Breast epithelium (tissue), 3 donors: ENCODE measurements around the gene MEF2C.

ENCODE experiments used
- POLR2AphosphoS5 ChIP-seq, 3 donors: sonication (generic); formaldehyde crosslinking; IDR thresholded peaks; one replicate each; pipeline ENCODE4 v1.6.1; 2017; ENCODE audit warnings: antibody characterized with exemption in 3 of 3
- TF ChIP-seq, protein P1 (sequence below), 3 donors: fragments of 450-650 bp; IDR thresholded peaks; one replicate each; pipeline ENCODE4 v1.5.1; 2016 to 2017; ENCODE audit warnings: antibody characterized with exemption in 3 of 3, mild to moderate bottlenecking in 3 of 3, moderate library complexity in 3 of 3

DNA sequence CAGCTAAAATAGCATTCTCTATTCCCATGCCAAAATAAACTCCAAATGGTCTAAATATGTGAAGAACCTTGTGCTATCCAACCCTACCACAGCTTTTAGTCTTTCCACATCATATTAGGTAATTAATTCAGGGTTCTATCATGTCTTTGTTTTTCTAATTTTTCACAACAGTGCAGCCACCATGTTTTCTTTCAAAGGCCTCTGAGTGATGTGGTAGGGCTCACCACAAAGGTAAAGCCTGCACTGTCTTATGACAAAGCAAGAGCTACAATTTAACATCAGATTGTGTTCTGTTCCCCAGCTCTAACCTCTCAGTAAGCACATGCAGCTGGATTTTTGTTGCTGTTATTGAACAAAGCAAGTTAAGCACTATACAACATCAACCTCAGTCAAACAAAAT lies 52.4 kb downstream of the MEF2C start:
- no peak for TF ChIP-seq POLR2AphosphoS5 (IDR thresholded peaks at IDR 0.05)
- TF ChIP-seq, protein P1, sequence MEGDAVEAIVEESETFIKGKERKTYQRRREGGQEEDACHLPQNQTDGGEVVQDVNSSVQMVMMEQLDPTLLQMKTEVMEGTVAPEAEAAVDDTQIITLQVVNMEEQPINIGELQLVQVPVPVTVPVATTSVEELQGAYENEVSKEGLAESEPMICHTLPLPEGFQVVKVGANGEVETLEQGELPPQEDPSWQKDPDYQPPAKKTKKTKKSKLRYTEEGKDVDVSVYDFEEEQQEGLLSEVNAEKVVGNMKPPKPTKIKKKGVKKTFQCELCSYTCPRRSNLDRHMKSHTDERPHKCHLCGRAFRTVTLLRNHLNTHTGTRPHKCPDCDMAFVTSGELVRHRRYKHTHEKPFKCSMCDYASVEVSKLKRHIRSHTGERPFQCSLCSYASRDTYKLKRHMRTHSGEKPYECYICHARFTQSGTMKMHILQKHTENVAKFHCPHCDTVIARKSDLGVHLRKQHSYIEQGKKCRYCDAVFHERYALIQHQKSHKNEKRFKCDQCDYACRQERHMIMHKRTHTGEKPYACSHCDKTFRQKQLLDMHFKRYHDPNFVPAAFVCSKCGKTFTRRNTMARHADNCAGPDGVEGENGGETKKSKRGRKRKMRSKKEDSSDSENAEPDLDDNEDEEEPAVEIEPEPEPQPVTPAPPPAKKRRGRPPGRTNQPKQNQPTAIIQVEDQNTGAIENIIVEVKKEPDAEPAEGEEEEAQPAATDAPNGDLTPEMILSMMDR (IDR thresholded peaks at IDR 0.05), result no peak
